ENCODE results near the gene KATNAL1. TPM values are rescaled to one million over a fixed set of nuclear protein-coding genes. Genes with fewer than 3 reads are reported as not detected.

KATNAL1 gene
- total RNA-seq, 3 donors from 2014 or later (not counting 1 experiment from before 2014, with no cell fraction given), result 15.0 to 22.8 (median 21.9) TPM

DNA sequence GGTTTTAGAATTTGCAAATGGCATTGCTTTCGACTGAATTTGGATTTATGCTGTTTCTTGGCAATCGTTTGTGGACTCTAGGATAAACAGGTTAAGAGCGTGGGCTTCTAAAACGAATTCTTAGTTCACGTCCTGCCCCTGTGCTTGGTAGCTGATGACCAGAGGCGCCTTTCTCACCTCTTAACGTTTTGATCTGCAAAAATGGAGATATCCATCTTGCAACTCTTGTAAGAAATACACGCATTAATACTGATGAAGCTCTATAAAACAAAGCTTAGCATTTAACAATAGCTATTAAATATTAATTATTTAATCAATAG, 580 bp upstream of the KATNAL1 start:
- Mint-ChIP-seq H3K27ac (peak overlapping the region; percentile 51 to 89), H3K27me3 (ENCODE audit: low read depth in 2 of 2) (no peaks in the 10 kb centered on the region), H3K4me1 (peaks cover 4 to 18% of the 10 kb centered on the region in 2 donors), H3K9me3 (no peaks in the 10 kb centered on the region), H3K4me3 (peak overlapping the region; percentile 88), H3K36me3 (no peaks in the 10 kb centered on the region)
- H3K4me1 ChIP-seq (ENCODE audit: control insufficient read depth, insufficient read depth, low read length), result peaks cover 12% of the 10 kb centered on the region
- DNase-seq (no peak), ATAC-seq (no peak)
- H3K36me3 ChIP-seq (ENCODE audit: control insufficient read depth, insufficient read depth, low read length), result no peaks in the 10 kb centered on the region
- TF ChIP-seq CTCF (IDR thresholded peaks at IDR 0.05), result no peak
- H3K27me3 ChIP-seq (ENCODE audit: control insufficient read depth, insufficient read depth, low read length), result no peaks in the 10 kb centered on the region
- WGBS (ENCODE audit: insufficient coverage), result 44% methylated on average over 7 of the region's 8 CpGs
- peak overlapping the region; percentile 83 for H3K4me3 ChIP-seq (ENCODE audit: low read length)
- no peak overlapping the region for H3K27ac ChIP-seq (ENCODE audit: low read length)
- no peaks in the 10 kb centered on the region for H3K9me3 ChIP-seq (ENCODE audit: control insufficient read depth, insufficient read depth, low read length)
- intact Hi-C loops (cut with micrococcal nuclease), result loop anchor here (2.0 to 10.0 kb wide), 3 partner anchors 101 to 173 kb away; partner anchors contain the start of gene HMGB1

GRCh38 chr13:30306762-30307193, 573 bp downstream of the KATNAL1 start:
- H3K4me1 ChIP-seq (ENCODE audit: control insufficient read depth, insufficient read depth, low read length), result peaks cover 12% of the 10 kb centered on the region
- WGBS (ENCODE audit: insufficient coverage), result 0% methylated on average over 37 of the region's 37 CpGs
- peak overlapping the region; percentile 79 for H3K27ac ChIP-seq (ENCODE audit: low read length)
- no peaks in the 10 kb centered on the region for H3K9me3 ChIP-seq (ENCODE audit: control insufficient read depth, insufficient read depth, low read length)
- intact Hi-C loops (cut with micrococcal nuclease), result loop anchor here (2.0 to 10.0 kb wide), 3 partner anchors 102 to 172 kb away; partner anchors contain the start of gene HMGB1
- peak overlapping the region; percentile 88 for H3K4me3 Mint-ChIP-seq
- H3K9me3 Mint-ChIP-seq, result no peaks in the 10 kb centered on the region
- H3K27me3 ChIP-seq (ENCODE audit: control insufficient read depth, insufficient read depth, low read length), result no peaks in the 10 kb centered on the region
- no peaks in the 10 kb centered on the region for H3K27me3 Mint-ChIP-seq (ENCODE audit: low read depth in 2 of 2)
- TF ChIP-seq CTCF (IDR thresholded peaks at IDR 0.05), result no peak
- H3K4me1 Mint-ChIP-seq, result peaks cover 4 to 18% of the 10 kb centered on the region in 2 donors
- peak overlapping the region; percentile 83 for H3K4me3 ChIP-seq (ENCODE audit: low read length)
- H3K36me3 ChIP-seq (ENCODE audit: control insufficient read depth, insufficient read depth, low read length), result no peaks in the 10 kb centered on the region
- peak overlapping the region; percentile 42 to 89 for H3K27ac Mint-ChIP-seq
- ATAC-seq (peak; percentile 88 to 96 (median 94)), DNase-seq (peak; percentile 82 to 95)
- H3K36me3 Mint-ChIP-seq, result no peaks in the 10 kb centered on the region

GRCh38 chr13:30305456-30305970, 1.8 kb downstream of the KATNAL1 start:
- ATAC-seq, result no peak
- Histone ChIP-seq H3K4me1 (ENCODE audit: control insufficient read depth, insufficient read depth, low read length) (peaks cover 12% of the 10 kb centered on the region), H3K27me3 (ENCODE audit: control insufficient read depth, insufficient read depth, low read length) (no peaks in the 10 kb centered on the region), H3K27ac (ENCODE audit: low read length) (no peak overlapping the region), H3K4me3 (ENCODE audit: low read length) (no peak overlapping the region), H3K9me3 (ENCODE audit: control insufficient read depth, insufficient read depth, low read length) (no peaks in the 10 kb centered on the region), H3K36me3 (ENCODE audit: control insufficient read depth, insufficient read depth, low read length) (no peaks in the 10 kb centered on the region)
- no peak for DNase-seq
- no peaks in the 10 kb centered on the region for H3K36me3 Mint-ChIP-seq
- no peaks in the 10 kb centered on the region for H3K27me3 Mint-ChIP-seq (ENCODE audit: low read depth in 2 of 2)
- TF ChIP-seq CTCF (IDR thresholded peaks at IDR 0.05), result no peak
- intact Hi-C loops (cut with micrococcal nuclease), result loop anchor here (10.0 kb wide), 1 partner anchor 171 kb away; no protein-coding TSS in a partner anchor
- H3K4me3 Mint-ChIP-seq, result peak overlapping the region; percentile 55
- no peaks in the 10 kb centered on the region for H3K9me3 Mint-ChIP-seq
- WGBS (ENCODE audit: insufficient coverage), result 88% methylated on average over 1 of the region's 1 CpG
- no peak overlapping the region for H3K27ac Mint-ChIP-seq
- H3K4me1 Mint-ChIP-seq, result peaks cover 4 to 18% of the 10 kb centered on the region in 2 donors

DNA sequence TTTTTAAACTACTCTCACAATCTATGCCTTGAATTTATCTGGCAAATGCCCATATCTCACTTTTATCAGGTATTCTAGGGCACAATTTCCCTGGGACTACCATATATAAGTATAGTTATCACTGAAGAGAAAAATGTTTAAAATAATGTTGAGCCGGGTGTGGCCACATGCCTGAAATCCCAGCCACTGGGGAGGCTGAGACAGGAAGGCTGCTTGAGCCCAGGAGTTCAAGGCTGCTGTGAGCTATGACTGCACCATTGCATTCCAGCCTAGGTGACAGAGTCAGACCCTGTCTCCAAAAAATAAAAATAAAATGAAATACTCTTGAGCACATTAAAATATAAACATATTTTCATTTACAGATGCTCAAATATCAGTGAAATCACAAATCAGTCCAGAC, 4.1 kb downstream of the KATNAL1 start:
- peaks cover 12% of the 10 kb centered on the region for H3K4me1 ChIP-seq (ENCODE audit: control insufficient read depth, insufficient read depth, low read length)
- H3K36me3 ChIP-seq (ENCODE audit: control insufficient read depth, insufficient read depth, low read length), result no peaks in the 10 kb centered on the region
- H3K4me1 Mint-ChIP-seq, result peaks cover 4 to 24% of the 10 kb centered on the region in 2 donors
- H3K27me3 Mint-ChIP-seq (ENCODE audit: low read depth in 2 of 2), result no peaks in the 10 kb centered on the region
- no peaks in the 10 kb centered on the region for H3K9me3 Mint-ChIP-seq
- no peak overlapping the region for H3K4me3 Mint-ChIP-seq
- TF ChIP-seq CTCF (IDR thresholded peaks at IDR 0.05), result no peak
- no peaks in the 10 kb centered on the region for H3K9me3 ChIP-seq (ENCODE audit: control insufficient read depth, insufficient read depth, low read length)
- intact Hi-C loops (cut with micrococcal nuclease), result loop anchor here (10.0 kb wide), 1 partner anchor 168 kb away; no protein-coding TSS in a partner anchor
- H3K27ac ChIP-seq (ENCODE audit: low read length), result no peak overlapping the region
- no peaks in the 10 kb centered on the region for H3K36me3 Mint-ChIP-seq
- 86% methylated on average over 1 of the region's 1 CpG for WGBS (ENCODE audit: insufficient coverage)
- ATAC-seq, result no peak
- no peaks in the 10 kb centered on the region for H3K27me3 ChIP-seq (ENCODE audit: control insufficient read depth, insufficient read depth, low read length)
- no peak overlapping the region for H3K27ac Mint-ChIP-seq
- H3K4me3 ChIP-seq (ENCODE audit: low read length), result no peak overlapping the region
- no peak for DNase-seq

Measured in natural killer cell (primary cell).